HepG2 (cell line): ENCODE results near the gene IFT122. TPM values are rescaled to one million over a fixed set of nuclear protein-coding genes. Genes with fewer than 3 reads are reported as not detected.

Source experiments
- ATAC-seq: fragments of 200-7000 bp; cut with Tn5 transposase; 3 replicates; pipeline ENCODE4 v1.9.1; 2020; ENCODE audit warnings: mild to moderate bottlenecking, moderate library complexity
- Bru-seq: library from RNA; stranded (reverse); fragments of 400-500 nt; gene quantifications from one replicate; lab custom pipeline; 2021; lab: Mats Ljungman, UMichigan
- BruChase-seq, 2 experiments: library from RNA; stranded (reverse); fragments of 400-500 nt; gene quantifications; one replicate each; lab custom pipeline; 2021; lab: Mats Ljungman, UMichigan
- BruUV-seq: library from RNA; stranded (reverse); fragments of 400-500 nt; replicated peaks from 2 replicates; lab custom pipeline; 2021; lab: Mats Ljungman, UMichigan
- CTCF ChIA-PET: fragments of 300-600 bp; formaldehyde crosslinking; extraction: SDS; loops from one replicate; lab custom pipeline; 2021; ENCODE audit warnings: low total read pairs, inconsistent platforms, low intra/inter-chr PET ratio; lab: Yijun Ruan, JAX
- POLR2A ChIA-PET: fragments of 350-600 bp; sonication (Branson Sonifier 250); formaldehyde crosslinking; loops from one replicate; lab custom pipeline; 2020; ENCODE audit warnings: antibody characterized with exemption, inconsistent platforms; lab: Yijun Ruan, JAX
- DNase-seq: peaks from one replicate; pipeline ENCODE4 v3.0.0-alpha.2; 2015; ENCODE audit warnings: low spot score
- FAIRE-seq: peaks from 3 replicates; lab custom pipeline; 2011; peaks lifted over from hg19 to GRCh38; lab: Jason Lieb, UNC
- H2AFZ ChIP-seq: one replicate; pipeline ENCODE4 v1.6.1; 2011; ENCODE audit warnings: low read length, inconsistent platforms
- H3K27ac ChIP-seq: fragments of 300-600 bp; 3 replicates; pipeline ENCODE4 v1.8.0; 2011; ENCODE audit warnings: mixed run types, mild to moderate bottlenecking, mixed read lengths, low read length, inconsistent platforms; ENCODE audit not compliant: insufficient read depth; ENCODE audit errors: extremely low read length
- H3K27me3 ChIP-seq, 2 experiments: fragments of 200-600 bp in 1 of 2; 2 replicates in 1 of 2; 3 replicates in 1 of 2; pipeline versions ENCODE4 v1.6.0 to v1.8.0; 2011; ENCODE audit warnings: low read length in 2 of 2, mild to moderate bottlenecking in 2 of 2, moderate library complexity in 2 of 2, inconsistent platforms in 1 of 2; ENCODE audit not compliant: insufficient read depth in 2 of 2, control insufficient read depth in 1 of 2
- H3K36me3 ChIP-seq, 2 experiments: fragments of 200-600 bp in 1 of 2; replicated peaks in 1 of 2; 2 replicates in 1 of 2; 3 replicates in 1 of 2; pipeline versions ENCODE4 v1.5.1 to v1.8.0; 2011; ENCODE audit warnings: low read length in 2 of 2, inconsistent platforms in 1 of 2; ENCODE audit not compliant: insufficient read depth in 2 of 2, control insufficient read depth in 1 of 2
- H3K4me1 ChIP-seq: 2 replicates; pipeline ENCODE4 v1.5.1; 2012; ENCODE audit warnings: low read length, inconsistent platforms; ENCODE audit not compliant: insufficient read depth
- H3K4me2 ChIP-seq: 2 replicates; pipeline ENCODE4 v1.6.0; 2011; ENCODE audit warnings: low read depth, low read length, inconsistent platforms
- H3K4me3 ChIP-seq, 3 experiments: fragments of 200-600 bp in 1 of 3; sonication (generic), shearing (Covaris generic) in 1 of 3; replicated peaks in 1 of 3; 2 replicates each; pipeline ENCODE4 v1.5.1; 2011 to 2016; ENCODE audit warnings: low read length in 3 of 3, inconsistent platforms in 2 of 3, low read depth in 2 of 3, mild to moderate bottlenecking in 2 of 3, control low read depth in 1 of 3, mixed read lengths in 1 of 3; ENCODE audit not compliant: insufficient read depth in 1 of 3
- H3K79me2 ChIP-seq: one replicate; pipeline ENCODE4 v1.6.1; 2011; ENCODE audit warnings: low read length, inconsistent platforms; ENCODE audit not compliant: insufficient read depth
- H3K9ac ChIP-seq: 2 replicates; pipeline ENCODE4 v1.6.0; 2011; ENCODE audit warnings: mild to moderate bottlenecking, low read depth, low read length, inconsistent platforms; ENCODE audit not compliant: insufficient read depth
- H3K9me3 ChIP-seq: 2 replicates; pipeline ENCODE4 v1.5.1; 2012; ENCODE audit warnings: mild to moderate bottlenecking, low read length
- H4K20me1 ChIP-seq: 2 replicates; pipeline ENCODE4 v1.6.0; 2011; ENCODE audit warnings: inconsistent platforms, mild to moderate bottlenecking, low read length, moderate library complexity; ENCODE audit not compliant: insufficient read depth
- CBX5 ChIP-seq: sonication (generic); formaldehyde crosslinking; IDR thresholded peaks from 2 replicates; pipeline ENCODE4 v1.4.0; 2020; ENCODE audit warnings: missing genetic modification reagents, borderline replicate concordance
- ELF3 ChIP-seq: IDR thresholded peaks from 2 replicates; pipeline ENCODE4 v1.6.1; 2016; ENCODE audit warnings: missing genetic modification reagents, missing compliant biosample characterization
- KDM4B ChIP-seq: sonication (generic); formaldehyde crosslinking; IDR thresholded peaks from 2 replicates; pipeline ENCODE4 v1.4.0; 2020; ENCODE audit warnings: missing genetic modification reagents
- MAZ ChIP-seq, 2 experiments: sonication (generic) in 1 of 2; formaldehyde crosslinking in 1 of 2; IDR thresholded peaks; 2 replicates each; pipeline versions ENCODE4 v1.5.0 to v1.6.1; 2012 to 2020; ENCODE audit warnings: low read depth in 2 of 2, mild to moderate bottlenecking in 2 of 2, borderline replicate concordance in 1 of 2, improper control_type of control experiment in 1 of 2, low read length in 1 of 2, missing genetic modification reagents in 1 of 2, moderate library complexity in 1 of 2
- NFATC3 ChIP-seq: sonication (generic); formaldehyde crosslinking; IDR thresholded peaks from 2 replicates; pipeline ENCODE4 v1.5.1; 2020; ENCODE audit warnings: mild to moderate bottlenecking, missing genetic modification reagents
- REXO4 ChIP-seq: sonication (generic); formaldehyde crosslinking; IDR thresholded peaks from 2 replicates; pipeline ENCODE4 v1.8.0; 2022; ENCODE audit warnings: missing genetic modification reagents, mild to moderate bottlenecking, borderline replicate concordance
- STAT5B ChIP-seq: sonication (generic); formaldehyde crosslinking; IDR thresholded peaks from 2 replicates; pipeline ENCODE4 v1.4.0; 2020; ENCODE audit warnings: missing genetic modification reagents
- THAP11 ChIP-seq: IDR thresholded peaks from 2 replicates; pipeline ENCODE4 v1.6.1; 2016; ENCODE audit warnings: missing biosample characterization, missing genetic modification reagents
- THAP7 ChIP-seq: sonication (generic); formaldehyde crosslinking; IDR thresholded peaks from 2 replicates; pipeline ENCODE4 v1.8.1; 2023; ENCODE audit warnings: mild to moderate bottlenecking, missing genetic modification reagents
- ZBTB25 ChIP-seq: IDR thresholded peaks from 2 replicates; pipeline ENCODE4 v1.6.1; 2018; ENCODE audit warnings: missing genetic modification reagents
- ZFY ChIP-seq: sonication (generic); formaldehyde crosslinking; IDR thresholded peaks from 2 replicates; pipeline ENCODE4 v1.4.0; 2020; ENCODE audit warnings: missing genetic modification reagents
- ZNF234 ChIP-seq: sonication (generic); formaldehyde crosslinking; conservative IDR thresholded peaks from 2 replicates; pipeline ENCODE4 v1.5.1; 2020; ENCODE audit warnings: mild to moderate bottlenecking, missing genetic modification reagents
- ZNF33B ChIP-seq: sonication (generic); formaldehyde crosslinking; IDR thresholded peaks from 2 replicates; pipeline ENCODE4 v1.5.1; 2020; ENCODE audit warnings: mild to moderate bottlenecking, missing genetic modification reagents
- ZNF672 ChIP-seq: sonication (generic); formaldehyde crosslinking; IDR thresholded peaks from 2 replicates; pipeline ENCODE4 v1.8.1; 2022; ENCODE audit warnings: missing genetic modification reagents
- ZNF776 ChIP-seq: sonication (generic); formaldehyde crosslinking; IDR thresholded peaks from 2 replicates; pipeline ENCODE4 v1.4.0; 2020; ENCODE audit warnings: mild to moderate bottlenecking, missing genetic modification reagents
- ZNF891 ChIP-seq: sonication (generic); formaldehyde crosslinking; IDR thresholded peaks from 2 replicates; pipeline ENCODE4 v1.5.0; 2020; ENCODE audit warnings: mild to moderate bottlenecking, missing genetic modification reagents
- ZSCAN9 ChIP-seq: IDR thresholded peaks from 2 replicates; pipeline ENCODE4 v1.6.1; 2016; ENCODE audit warnings: borderline replicate concordance
- WGBS: methylation state at CpG from one replicate; pipeline ENCODE4 v1.1.6; 2017; ENCODE audit warnings: low lambda C conversion rate; 5-methylcytosine and 5-hydroxymethylcytosine counted together
- in situ Hi-C: cut with HindIII; loops from 2 replicates; pipeline ENCODE4 v1.10.0; 2017; ENCODE audit warnings: low pct_unique_long_range_greater_than_20kb; ENCODE audit not compliant: extremely low pct_ligation_motif_present
- intact Hi-C: fragments of 100-400 bp; cut with micrococcal nuclease; formaldehyde crosslinking; loops from one replicate; pipeline ENCODE4 v1.10.0; 2022; ENCODE audit not compliant: unreplicated experiment
- long read RNA-seq, 2 experiments: library from RNA in 1 of 2; library from polyadenylated mRNA in 1 of 2; stranded (forward) in 1 of 2; unstranded in 1 of 2; transcript quantifications; one replicate each; pipeline ENCODE4 v2.0.0, GENCODE V29; 2019 to 2022
- polyA minus RNA-seq, 3 experiments: library from RNA; depleted of rRNA, polyadenylated mRNA; stranded (reverse); fragments of >200 nt; gene quantifications; 2 replicates each; pipeline ENCODE4 v1.2.3, GENCODE V29; 2011; ENCODE audit warnings: low replicate concordance in 1 of 3
- polyA plus RNA-seq, 8 experiments: library from polyadenylated mRNA; depleted of rRNA in 3 of 8; stranded (reverse) in 7 of 8; unstranded in 1 of 8; fragments of >200 nt; fragmentation: Illumina TruSeq in 4 of 8; extraction: Trizol in 4 of 8; gene quantifications; 2 replicates each; pipeline versions ENCODE4 v1.2.1 to v1.2.3, GENCODE V29; 2011 to 2016; ENCODE audit warnings: low read depth in 4 of 8, missing spikeins in 1 of 8, mixed read lengths in 1 of 8; ENCODE audit not compliant: insufficient read depth in 1 of 8
- total RNA-seq, 5 experiments: library from RNA; depleted of rRNA; stranded (reverse); fragments of >200 nt; fragmentation: Illumina TruSeq; extraction: Trizol; gene quantifications; 2 replicates each; pipeline ENCODE4 v1.2.3, GENCODE V29; 2016; ENCODE audit warnings: low read depth in 1 of 5

Gene IFT122
- total RNA-seq (2016; rRNA removed; fragmentation: Illumina TruSeq; extraction: Trizol) = 10.3 and 10.8 TPM in 2 replicates
- 1.7 and 3.1 TPM in 2 replicates for total RNA-seq (2016; cell fraction: cytosol; rRNA removed; fragmentation: Illumina TruSeq; extraction: Trizol; ENCODE audit: low read depth)
- total RNA-seq (2016; cell fraction: insoluble cytoplasmic fraction; rRNA removed; fragmentation: Illumina TruSeq; extraction: Trizol) = 9.7 and 10.0 TPM in 2 replicates
- total RNA-seq (2016; cell fraction: membrane; rRNA removed; fragmentation: Illumina TruSeq; extraction: Trizol) = 3.2 and 3.8 TPM in 2 replicates
- 13.1 and 17.6 TPM in 2 replicates for total RNA-seq (2016; cell fraction: nucleus; rRNA removed; fragmentation: Illumina TruSeq; extraction: Trizol)
- polyA plus RNA-seq (2011; rRNA removed) = 9.1 and 10.1 TPM in 2 replicates
- 6.0 and 7.1 TPM in 2 replicates for polyA plus RNA-seq (2011; cell fraction: cytosol; rRNA removed)
- 39.5 and 68.7 TPM in 2 replicates for polyA plus RNA-seq (2011; cell fraction: nucleus; rRNA removed)
- 8.5 and 8.9 TPM in 2 replicates for polyA plus RNA-seq (2012)
- 1.0 and 2.0 TPM in 2 replicates for polyA plus RNA-seq (2016; cell fraction: cytosol; fragmentation: Illumina TruSeq; extraction: Trizol; ENCODE audit: low read depth)
- 6.8 and 7.9 TPM in 2 replicates for polyA plus RNA-seq (2016; cell fraction: insoluble cytoplasmic fraction; fragmentation: Illumina TruSeq; extraction: Trizol; ENCODE audit: low read depth)
- polyA plus RNA-seq (2016; cell fraction: membrane; fragmentation: Illumina TruSeq; extraction: Trizol; ENCODE audit: low read depth) = 1.5 and 2.2 TPM in 2 replicates
- polyA plus RNA-seq (2016; cell fraction: nucleus; fragmentation: Illumina TruSeq; extraction: Trizol; ENCODE audit: insufficient read depth, low read depth) = 31.1 and 32.0 TPM in 2 replicates
- 44.2 and 53.6 TPM in 2 replicates for polyA minus RNA-seq (2011; rRNA and poly(A)+ RNA removed; ENCODE audit: low replicate concordance)
- polyA minus RNA-seq (2011; cell fraction: cytosol; rRNA and poly(A)+ RNA removed) = 4.7 and 7.2 TPM in 2 replicates
- polyA minus RNA-seq (2011; cell fraction: nucleus; rRNA and poly(A)+ RNA removed) = 22.0 and 30.6 TPM in 2 replicates
- Bru-seq, nascent RNA = percentile 49 among the genes with signal in this experiment
- percentile 54 among the genes with signal in this experiment for BruChase-seq, experiment 1, labeled RNA remaining after a 6-hour chase
- BruChase-seq, experiment 2, labeled RNA remaining after a 2-hour chase = percentile 53 among the genes with signal in this experiment
- long read RNA-seq, experiment 1, partial matches to known transcripts = 2 of 10 reads
- long read RNA-seq, experiment 1, other reads (novel, unspliced or antisense) = 8 of 10 reads
- long read RNA-seq, experiment 2, partial matches to known transcripts = 1 of 12 reads
- long read RNA-seq, experiment 2, other reads (novel, unspliced or antisense) = 7 of 12 reads

- Histone ChIP-seq H4K20me1 (no peaks in the 10 kb centered on the region), H3K79me2 (peaks cover 26% of the 10 kb centered on the region), H3K4me3 (peak within 1 kb of the TSS; percentile 86 to 96 (median 90)), H2AFZ (peak within 1 kb of the TSS; percentile 58), H3K27me3 (no peaks in the 10 kb centered on the region; a peak in 1 of 5 replicates), H3K9ac (peak within 1 kb of the TSS; percentile 88), H3K4me2 (peak within 1 kb of the TSS; percentile 81), H3K4me1 (peaks cover 55% of the 10 kb centered on the region), H3K27ac (peak within 1 kb of the TSS; percentile 75), H3K36me3 (peaks cover 5 to 19% of the 10 kb centered on the region in 2 experiments; a peak in 4 of 5 replicates), H3K9me3 (no peaks in the 10 kb centered on the region)
- DNase-seq = peak; percentile 97
- CTCF ChIA-PET = no interaction called here
- ATAC-seq = peak; percentile 96
- peak; percentile 90 for FAIRE-seq
- no TSS peak for BruUV-seq
- under 1% methylated on average over 45 of the region's 75 CpGs for WGBS
- in situ Hi-C loops = no loop called here
- POLR2A ChIA-PET = interaction anchor here (0.6 to 2.9 kb wide), 16 partner anchors 8 to 187 kb away, joined by 3 to 26 read pairs (median 6); partner anchors contain the start of gene EFCAB12
- intact Hi-C loops = no loop called here
- TF ChIP-seq ZNF672 (CRISPR knock-in tag) (no peak), KDM4B (CRISPR knock-in tag) (no peak; the same call in 1 of the 2 replicates), CBX5 (peak; percentile 57; the same call in 1 of the 2 replicates), ZNF234 (CRISPR knock-in tag) (no peak), NFATC3 (CRISPR knock-in tag) (0 out of 2 replicates have a peak, but pooled peaks have one; percentile 75), ZBTB25 (CRISPR knock-in tag) (peak; percentile 64; the same call in 1 of the 2 replicates), ZNF776 (CRISPR knock-in tag) (peak; percentile 61; the same call in 1 of the 2 replicates), ZNF891 (peak; percentile 25; the same call in 1 of the 2 replicates), STAT5B (CRISPR knock-in tag) (no peak), ZFY (CRISPR knock-in tag) (peak; percentile 66), ZNF33B (CRISPR knock-in tag) (peak; percentile 44; the same call in 1 of the 2 replicates), ZSCAN9 (CRISPR knock-in tag) (no peak), MAZ (IDR thresholded peaks at IDR 0.05; ENCODE audit: borderline replicate concordance, low read depth, low read length) (no peak), MAZ (CRISPR knock-in tag; IDR thresholded peaks at IDR 0.05; ENCODE audit: low read depth) (peak; percentile 83), THAP11 (CRISPR knock-in tag) (peak; percentile 74), ELF3 (CRISPR knock-in tag) (no peak), THAP7 (CRISPR knock-in tag) (peak; percentile 82; the same call in 1 of the 2 replicates), REXO4 (CRISPR knock-in tag) (peak; percentile 30; the same call in 1 of the 2 replicates)
Observed at GRCh38 chr3:129439817-129440617, at the start of gene IFT122, which contains the start of gene MBD4. Gene IFT122, plus strand, starts transcription at chr3:129440224. Its CDS starts 107 bp downstream, at chr3:129440331. Gene MBD4, minus strand, starts transcription at chr3:129439948. Its CDS starts 115 bp downstream, at chr3:129439833.
